ENCODE measurements around the gene BRME1.
A peak's percentile ranks its signal among the peaks of the same experiment; 100 is the strongest.

GRCh38 chr19:13880059-13881043 is 25.6 kb downstream of the BRME1 start:
- TF ChIP-seq, protein P1, sequence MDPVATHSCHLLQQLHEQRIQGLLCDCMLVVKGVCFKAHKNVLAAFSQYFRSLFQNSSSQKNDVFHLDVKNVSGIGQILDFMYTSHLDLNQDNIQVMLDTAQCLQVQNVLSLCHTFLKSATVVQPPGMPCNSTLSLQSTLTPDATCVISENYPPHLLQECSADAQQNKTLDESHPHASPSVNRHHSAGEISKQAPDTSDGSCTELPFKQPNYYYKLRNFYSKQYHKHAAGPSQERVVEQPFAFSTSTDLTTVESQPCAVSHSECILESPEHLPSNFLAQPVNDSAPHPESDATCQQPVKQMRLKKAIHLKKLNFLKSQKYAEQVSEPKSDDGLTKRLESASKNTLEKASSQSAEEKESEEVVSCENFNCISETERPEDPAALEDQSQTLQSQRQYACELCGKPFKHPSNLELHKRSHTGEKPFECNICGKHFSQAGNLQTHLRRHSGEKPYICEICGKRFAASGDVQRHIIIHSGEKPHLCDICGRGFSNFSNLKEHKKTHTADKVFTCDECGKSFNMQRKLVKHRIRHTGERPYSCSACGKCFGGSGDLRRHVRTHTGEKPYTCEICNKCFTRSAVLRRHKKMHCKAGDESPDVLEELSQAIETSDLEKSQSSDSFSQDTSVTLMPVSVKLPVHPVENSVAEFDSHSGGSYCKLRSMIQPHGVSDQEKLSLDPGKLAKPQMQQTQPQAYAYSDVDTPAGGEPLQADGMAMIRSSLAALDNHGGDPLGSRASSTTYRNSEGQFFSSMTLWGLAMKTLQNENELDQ (tag by site-specific recombination; IDR thresholded peaks at IDR 0.05; ENCODE audit: low read depth) = no peak
- TF ChIP-seq TCF7L2 (IDR thresholded peaks at IDR 0.05; ENCODE audit: borderline replicate concordance, low read depth, low read length) (no peak), ZNF768 (tag by site-specific recombination; IDR thresholded peaks at IDR 0.05) (no peak), ZNF292 (tag by site-specific recombination; IDR thresholded peaks at IDR 0.05; ENCODE audit: borderline replicate concordance, low read depth) (no peak), ZEB2 (tag by site-specific recombination; IDR thresholded peaks at IDR 0.05) (peak; percentile 94), ZNF792 (tag by site-specific recombination; IDR thresholded peaks at IDR 0.05) (no peak), ZNF510 (tag by site-specific recombination; IDR thresholded peaks at IDR 0.05; ENCODE audit: insufficient replicate concordance) (no peak), ZNF112 (tag by site-specific recombination; IDR thresholded peaks at IDR 0.05) (no peak), ZNF704 (tag by site-specific recombination; IDR thresholded peaks at IDR 0.05) (no peak), ZNF138 (tag by site-specific recombination; IDR thresholded peaks at IDR 0.05; ENCODE audit: borderline replicate concordance) (no peak)
- TF ChIP-seq, protein P2, sequence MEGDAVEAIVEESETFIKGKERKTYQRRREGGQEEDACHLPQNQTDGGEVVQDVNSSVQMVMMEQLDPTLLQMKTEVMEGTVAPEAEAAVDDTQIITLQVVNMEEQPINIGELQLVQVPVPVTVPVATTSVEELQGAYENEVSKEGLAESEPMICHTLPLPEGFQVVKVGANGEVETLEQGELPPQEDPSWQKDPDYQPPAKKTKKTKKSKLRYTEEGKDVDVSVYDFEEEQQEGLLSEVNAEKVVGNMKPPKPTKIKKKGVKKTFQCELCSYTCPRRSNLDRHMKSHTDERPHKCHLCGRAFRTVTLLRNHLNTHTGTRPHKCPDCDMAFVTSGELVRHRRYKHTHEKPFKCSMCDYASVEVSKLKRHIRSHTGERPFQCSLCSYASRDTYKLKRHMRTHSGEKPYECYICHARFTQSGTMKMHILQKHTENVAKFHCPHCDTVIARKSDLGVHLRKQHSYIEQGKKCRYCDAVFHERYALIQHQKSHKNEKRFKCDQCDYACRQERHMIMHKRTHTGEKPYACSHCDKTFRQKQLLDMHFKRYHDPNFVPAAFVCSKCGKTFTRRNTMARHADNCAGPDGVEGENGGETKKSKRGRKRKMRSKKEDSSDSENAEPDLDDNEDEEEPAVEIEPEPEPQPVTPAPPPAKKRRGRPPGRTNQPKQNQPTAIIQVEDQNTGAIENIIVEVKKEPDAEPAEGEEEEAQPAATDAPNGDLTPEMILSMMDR (tag by site-specific recombination; IDR thresholded peaks at IDR 0.05) = peak; percentile 99
- TF ChIP-seq, protein P3, sequence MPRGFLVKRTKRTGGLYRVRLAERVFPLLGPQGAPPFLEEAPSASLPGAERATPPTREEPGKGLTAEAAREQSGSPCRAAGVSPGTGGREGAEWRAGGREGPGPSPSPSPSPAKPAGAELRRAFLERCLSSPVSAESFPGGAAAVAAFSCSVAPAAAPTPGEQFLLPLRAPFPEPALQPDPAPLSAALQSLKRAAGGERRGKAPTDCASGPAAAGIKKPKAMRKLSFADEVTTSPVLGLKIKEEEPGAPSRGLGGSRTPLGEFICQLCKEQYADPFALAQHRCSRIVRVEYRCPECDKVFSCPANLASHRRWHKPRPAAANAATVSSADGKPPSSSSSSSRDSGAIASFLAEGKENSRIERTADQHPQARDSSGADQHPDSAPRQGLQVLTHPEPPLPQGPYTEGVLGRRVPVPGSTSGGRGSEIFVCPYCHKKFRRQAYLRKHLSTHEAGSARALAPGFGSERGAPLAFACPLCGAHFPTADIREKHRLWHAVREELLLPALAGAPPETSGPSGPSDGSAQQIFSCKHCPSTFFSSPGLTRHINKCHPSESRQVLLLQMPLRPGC (tag by site-specific recombination; IDR thresholded peaks at IDR 0.05) = peak; percentile 56; the same call in 1 of the 2 replicates
- TF ChIP-seq, protein P4, sequence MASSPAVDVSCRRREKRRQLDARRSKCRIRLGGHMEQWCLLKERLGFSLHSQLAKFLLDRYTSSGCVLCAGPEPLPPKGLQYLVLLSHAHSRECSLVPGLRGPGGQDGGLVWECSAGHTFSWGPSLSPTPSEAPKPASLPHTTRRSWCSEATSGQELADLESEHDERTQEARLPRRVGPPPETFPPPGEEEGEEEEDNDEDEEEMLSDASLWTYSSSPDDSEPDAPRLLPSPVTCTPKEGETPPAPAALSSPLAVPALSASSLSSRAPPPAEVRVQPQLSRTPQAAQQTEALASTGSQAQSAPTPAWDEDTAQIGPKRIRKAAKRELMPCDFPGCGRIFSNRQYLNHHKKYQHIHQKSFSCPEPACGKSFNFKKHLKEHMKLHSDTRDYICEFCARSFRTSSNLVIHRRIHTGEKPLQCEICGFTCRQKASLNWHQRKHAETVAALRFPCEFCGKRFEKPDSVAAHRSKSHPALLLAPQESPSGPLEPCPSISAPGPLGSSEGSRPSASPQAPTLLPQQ (tag by site-specific recombination; IDR thresholded peaks at IDR 0.05) = peak; percentile 95

Data from HEK293 (cell line).